HG02610 (cell line): ENCODE data around the gene FUT8.
A peak's percentile ranks its signal among the peaks of the same experiment; 100 is the strongest.

ENCODE experiments used
- ATAC-seq: cut with Tn5 transposase; IDR thresholded peaks from one replicate; pipeline ENCODE4 v1.9.1; 2021; ENCODE audit warnings: mild to moderate bottlenecking, moderate library complexity; ENCODE audit not compliant: unreplicated experiment

Gene FUT8

DNA sequence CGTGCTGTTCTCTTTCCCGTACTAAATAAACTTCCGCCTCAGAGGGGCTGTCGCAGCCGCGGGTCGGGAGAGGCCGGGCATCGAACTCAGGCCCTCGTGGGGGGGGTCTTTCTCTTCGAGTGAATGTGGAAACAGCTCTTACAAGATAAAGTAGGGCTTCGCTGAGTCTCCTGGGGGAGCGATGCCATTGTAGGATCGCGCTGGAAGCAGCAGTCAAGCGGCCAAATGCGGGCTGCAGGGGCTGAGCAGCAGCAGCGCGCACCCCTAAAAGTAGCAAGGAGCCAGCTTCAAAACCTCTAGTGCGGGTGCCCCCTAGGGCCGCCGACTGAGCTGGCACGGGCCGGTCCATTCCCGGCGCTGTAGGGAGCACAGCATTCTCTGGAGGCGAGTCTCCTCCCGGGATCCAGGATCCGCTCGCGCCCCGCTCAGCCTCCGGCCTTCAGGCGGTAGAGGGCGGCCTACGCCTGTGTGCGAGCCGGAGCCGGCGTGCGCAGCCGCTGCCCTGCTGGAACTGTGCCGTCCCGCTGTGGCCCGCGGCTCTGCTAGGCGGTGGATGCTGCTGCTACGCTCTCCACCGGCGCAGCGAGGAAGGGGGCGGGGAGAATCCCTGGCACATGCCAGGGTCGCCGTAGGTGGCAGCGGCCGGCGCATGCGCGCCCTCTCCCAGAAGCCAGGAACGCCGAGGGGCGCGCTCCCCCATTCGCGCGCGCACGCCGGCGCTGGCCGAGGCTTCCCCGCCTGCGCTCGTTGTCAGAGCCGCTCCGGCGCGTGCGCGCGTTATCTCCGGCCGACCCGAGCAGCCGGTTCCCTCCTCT lies at the start of gene FUT8:
Gene FUT8 (plus strand): TSS at position 699 of the 815 bp plus-strand sequence. CDS start 148,834 bp downstream, outside the sequence.
- ATAC-seq: peak; percentile 68

DNA sequence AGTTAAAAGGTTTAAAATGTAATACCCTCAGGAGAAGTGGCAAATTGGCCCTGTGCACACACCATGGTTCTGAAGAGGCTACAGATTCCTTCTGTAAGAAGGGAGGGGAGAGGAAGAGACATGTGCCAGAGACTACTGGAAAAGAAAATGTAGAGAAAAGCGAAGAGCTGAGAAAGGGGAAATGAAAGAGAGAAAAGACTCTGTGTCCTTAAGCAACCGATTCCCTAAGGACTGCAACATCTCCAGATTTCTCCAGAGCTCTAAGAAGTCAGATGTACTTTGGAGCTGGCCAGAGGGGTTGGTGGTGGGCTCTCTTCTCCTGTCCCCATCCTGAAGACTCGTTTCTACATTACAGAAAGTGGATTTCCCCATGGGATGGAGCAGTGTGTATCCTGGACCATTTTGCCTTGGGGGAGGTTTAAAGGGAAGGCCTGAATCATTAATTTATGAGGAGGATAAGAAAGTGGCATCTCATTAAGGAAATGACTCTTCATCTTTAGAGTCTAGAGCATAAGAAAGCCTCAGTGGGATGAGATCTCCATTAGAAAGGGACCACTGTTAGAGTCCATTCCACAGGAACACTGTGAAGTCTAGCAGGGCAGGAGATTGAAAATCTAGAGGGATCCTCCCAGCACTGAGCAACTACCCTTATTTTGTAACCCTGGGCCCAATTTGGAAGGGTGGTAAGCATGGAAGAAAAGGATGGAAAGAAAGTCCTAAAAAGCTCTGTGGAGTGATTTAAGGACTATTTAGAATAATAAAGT lies 45.5 kb upstream of the FUT8 start:
- ATAC-seq: no peak

DNA sequence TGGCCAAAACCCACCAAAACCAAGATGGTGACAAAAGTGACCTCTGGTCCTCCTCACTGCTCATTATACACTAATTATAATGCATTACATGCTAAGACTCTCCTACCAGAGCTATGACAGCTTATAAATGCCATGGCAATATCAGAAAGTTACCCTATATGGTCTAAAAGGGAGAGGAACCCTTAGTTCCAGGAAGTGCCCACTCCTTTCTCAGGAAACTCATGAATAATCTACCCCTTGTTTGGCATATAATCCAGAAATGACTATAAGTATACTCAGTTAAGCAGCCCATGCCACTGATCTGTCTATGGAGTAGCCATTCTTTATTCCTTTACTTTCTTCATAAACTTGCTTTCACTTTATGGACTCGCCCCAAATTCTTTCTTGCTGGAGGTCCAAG lies 43.0 kb upstream of the FUT8 start:
- ATAC-seq: no peak

DNA sequence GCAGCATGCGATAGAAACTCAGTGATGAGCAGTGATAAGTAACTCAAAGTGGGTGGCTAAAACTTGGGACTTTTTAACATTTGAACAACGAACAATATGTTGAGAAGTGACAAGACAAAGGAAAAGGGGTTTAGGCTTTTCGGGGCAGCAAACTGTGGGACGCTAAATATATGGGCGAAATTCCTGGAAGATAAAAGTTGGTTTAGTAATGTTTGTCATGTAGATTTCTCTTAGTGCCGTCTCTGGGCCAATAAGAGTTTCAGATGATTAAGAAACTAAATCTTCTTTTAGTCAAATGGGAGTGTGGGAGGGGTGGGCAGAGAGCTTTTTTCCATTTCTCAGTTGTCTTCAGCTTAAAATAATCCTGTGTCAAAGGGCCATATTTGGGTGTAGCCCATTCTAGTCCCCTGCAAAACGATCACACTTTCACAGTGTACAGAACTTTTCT lies 41.7 kb upstream of the FUT8 start:
- ATAC-seq: no peak

DNA sequence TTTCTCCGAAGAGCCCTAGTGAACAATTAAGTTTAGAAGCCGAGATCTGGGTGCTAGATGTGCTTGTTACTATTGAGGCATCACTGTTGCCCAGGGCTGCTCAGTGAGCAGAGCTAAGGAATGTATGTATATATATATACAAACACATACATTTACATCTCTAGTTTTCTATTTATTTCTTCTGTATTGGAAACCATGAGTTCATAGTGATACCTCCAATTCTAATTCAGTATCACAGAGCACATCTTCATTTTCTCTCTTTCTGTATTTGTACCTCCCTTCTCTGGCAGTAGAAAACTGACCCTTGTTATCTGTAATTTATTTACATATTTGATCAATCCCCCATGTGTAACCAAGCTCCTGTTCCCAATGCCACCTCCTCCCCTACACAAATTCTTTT lies 40.7 kb upstream of the FUT8 start:
- no peak for ATAC-seq

DNA sequence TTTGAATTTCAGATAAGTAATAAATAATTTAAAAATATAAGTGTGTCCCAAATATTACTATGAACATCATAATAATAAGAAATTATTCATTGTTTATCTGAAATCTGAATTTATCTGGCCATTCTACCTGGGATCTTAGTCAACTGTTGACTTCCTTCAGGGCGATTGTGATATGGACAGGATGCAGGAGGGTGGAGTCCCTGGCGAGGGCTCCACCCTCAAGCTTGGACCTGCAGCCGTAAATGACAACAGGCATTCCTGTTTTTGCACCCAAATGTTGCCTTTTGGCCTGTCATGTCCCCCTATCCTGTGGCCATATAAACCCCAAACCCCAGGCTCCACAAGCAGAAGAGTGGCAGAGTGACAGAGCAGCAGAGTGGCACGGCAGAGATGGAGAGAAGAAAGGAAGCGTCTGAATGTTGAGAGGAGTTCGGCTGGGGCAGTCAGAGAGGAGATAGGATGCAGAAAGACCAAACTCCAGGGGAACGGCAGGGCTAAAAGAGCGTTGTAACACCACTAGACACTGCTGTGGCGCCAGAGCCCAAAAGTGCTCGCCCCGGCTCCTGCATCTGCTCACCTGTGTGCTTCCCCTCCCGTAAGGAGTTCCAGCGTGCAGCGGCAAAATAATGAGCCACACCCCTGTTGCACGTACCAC lies 39.4 kb upstream of the FUT8 start:
- no peak for ATAC-seq

DNA sequence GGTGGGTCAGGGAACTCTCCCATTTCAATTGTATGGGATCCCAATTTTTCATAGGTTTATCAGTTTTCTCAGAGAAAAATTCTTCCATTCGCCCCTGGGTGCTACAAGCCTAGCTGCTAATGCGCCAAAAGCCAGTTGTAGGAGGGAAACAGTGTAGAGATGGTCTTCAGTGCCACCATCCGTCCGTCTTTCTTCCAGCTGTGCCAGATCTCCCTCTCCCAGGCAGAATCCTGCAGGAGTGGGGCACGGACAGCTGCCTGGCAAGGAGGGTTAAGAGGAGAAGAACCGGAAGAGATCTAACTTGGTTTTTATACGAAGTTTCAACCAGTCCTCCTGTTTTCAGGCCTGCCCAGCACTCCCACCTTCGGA lies 38.9 kb upstream of the FUT8 start:
- ATAC-seq: no peak

DNA sequence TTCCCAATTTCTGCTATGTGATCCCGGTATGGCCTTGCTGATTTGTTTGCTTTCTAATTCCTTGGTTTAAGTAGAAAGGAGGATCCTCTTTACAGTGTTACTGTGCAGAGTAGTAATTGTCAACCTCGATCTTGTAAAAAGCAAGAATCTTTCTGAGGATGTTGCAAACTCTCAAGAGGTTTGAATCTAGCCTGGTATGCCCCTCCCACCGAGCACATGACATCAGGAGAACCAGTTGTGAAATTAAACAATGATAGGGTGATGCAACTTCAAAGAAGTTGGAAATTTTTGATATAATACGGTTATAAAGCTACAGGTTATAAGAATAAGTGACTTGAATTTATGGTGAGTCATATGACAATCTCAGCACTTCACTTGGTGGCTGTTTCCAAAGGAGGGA lies 35.0 kb upstream of the FUT8 start:
- ATAC-seq: no peak

DNA sequence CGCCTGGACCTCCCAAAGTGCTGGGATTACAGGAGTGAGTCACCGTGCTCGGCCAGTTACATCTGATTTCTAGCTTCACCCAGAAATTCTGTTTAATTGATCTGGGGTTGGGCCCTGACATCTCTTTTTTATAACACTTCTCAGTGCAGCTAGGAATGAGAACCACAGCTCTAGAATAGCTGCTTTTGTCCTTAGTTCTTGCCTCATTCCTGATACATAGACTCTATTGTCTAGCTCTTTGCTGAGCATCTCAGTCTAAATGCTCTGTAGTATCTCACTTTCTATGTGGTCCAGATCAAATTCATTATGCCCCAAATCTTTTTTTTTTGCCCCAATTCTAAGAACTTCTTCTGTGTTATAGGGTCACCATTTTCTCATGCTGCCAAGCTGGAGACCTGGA lies 29.9 kb upstream of the FUT8 start:
- ATAC-seq: no peak

DNA sequence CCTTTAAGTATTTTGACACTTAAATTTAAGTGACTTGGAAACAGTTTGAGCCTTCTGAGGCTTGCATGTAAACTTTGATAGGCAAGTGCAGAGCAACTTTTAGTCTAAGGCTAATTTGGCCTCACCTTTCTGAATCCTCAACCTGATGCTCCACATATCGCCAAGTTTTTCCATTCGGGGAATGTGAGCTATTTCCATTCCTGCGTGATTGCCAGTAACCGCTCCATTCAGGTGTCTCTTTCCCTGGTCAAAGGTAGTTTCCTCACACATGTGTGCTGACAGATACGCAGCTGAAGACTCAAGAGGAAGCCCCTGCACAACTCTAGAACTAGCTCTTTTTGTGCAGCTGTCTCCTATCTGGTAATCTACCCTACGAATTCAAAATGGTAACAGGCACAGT lies 25.4 kb upstream of the FUT8 start:
- ATAC-seq: no peak

DNA sequence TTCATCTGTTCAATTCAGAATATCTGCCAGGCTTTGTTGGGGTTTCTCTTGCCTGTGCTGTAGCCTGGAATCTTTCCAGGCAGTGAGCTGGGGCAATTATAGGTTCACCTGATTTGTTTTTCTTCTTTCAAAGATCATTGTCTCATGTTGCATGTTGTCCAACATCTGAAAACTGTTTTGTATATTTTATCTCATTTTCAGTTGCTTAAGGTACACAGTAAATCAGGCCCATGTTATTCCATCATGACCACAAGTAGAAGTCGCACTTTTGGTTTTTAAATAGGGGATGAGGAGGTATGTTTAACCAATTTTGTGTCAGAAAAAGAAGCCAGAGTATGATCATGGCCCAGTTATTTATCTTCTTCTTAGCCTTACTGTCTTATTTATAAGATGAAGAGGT lies 24.9 kb upstream of the FUT8 start:
- no peak for ATAC-seq

DNA sequence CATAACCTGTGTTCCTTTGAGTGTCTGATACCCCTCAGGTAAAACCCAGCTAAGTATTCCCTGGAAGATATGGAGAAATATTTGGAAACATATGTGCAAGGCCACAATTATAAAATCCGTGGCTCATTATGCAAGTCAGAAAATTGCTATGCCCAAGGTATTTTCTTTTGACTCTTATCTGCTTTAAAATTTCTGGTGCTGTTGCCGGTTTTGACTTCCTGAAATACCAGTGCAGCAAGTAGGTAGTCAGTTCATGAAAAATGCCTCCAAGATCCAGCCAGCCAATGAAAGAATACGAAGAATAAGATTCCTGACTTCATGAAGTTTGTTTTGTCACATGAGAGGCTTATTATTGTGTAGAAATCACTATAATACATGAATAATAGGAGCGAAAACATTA lies 20.2 kb upstream of the FUT8 start:
- ATAC-seq: no peak

DNA sequence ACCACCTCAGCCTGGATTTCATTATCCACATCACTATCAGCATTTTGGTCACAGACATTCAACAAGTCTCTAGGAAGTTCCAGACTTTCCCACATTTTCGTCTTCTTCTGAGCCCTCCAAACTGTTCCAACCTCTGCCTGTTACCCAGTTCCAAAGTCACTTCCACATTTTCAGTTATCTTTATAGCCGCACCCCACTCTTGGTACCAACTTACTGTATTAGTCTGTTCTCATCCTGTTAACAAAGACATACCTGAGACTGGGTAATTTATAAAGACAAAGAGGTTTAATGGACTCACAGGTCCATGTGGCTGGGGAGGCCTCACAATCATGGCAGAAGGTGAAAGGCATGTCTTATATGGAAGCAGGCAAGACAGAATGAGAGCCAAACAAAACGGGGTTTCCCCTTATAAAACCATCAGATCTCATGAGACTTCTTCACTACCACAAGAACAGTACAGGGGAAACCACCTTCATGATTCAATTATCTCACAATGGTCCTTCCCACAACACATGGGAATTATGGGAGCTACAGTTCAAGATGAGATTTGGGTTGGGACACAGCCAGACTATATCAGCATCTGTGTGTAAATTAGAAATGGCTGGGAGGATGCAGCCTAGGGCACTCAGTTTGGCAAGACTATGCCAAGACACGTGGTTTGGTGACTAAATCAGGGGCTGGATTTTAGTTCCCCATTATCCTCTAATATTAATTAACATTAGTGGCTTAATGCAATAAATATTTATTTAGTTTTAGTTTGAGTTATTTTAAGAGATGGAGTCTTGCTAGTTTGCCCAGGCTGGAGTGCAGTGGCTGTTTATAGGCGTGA lies 16.2 kb upstream of the FUT8 start:
- no peak for ATAC-seq

DNA sequence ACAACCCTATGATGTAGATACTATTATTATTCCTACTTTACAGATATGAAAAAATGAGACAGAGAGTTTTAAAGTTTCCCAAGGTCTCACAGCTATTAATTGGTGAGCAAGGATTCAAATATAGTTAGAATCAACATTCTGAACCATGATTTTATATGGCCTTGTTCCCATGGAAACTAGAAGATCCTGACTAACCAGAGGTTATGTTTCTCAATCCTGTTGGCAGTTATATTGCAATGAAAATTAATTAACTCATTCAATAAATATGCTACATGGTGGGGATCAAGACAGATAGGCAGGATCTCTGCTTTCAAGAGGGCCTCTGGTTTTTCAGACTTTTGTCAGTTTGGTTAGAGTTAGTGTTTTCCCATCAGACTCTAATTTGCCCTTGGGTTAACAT lies 9.3 kb upstream of the FUT8 start:
- no peak for ATAC-seq

DNA sequence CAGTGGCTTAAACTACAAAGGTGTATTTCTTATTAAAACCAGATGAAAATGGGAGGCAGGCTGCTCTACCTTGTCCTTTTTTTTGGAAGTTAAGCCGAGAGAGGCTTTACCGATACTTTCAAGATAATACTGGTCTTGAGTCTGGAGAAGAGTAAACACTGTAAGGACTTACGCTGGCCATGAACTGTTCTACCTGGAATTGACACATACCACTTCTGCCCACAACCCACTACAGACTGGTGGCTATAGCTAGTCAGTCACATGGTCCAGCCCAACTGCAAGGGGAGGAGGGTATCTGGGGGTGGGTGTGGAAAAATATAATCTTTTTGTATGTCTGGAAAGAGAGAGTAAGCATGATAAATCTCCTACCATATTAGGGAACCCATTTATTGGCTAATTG lies 4.4 kb upstream of the FUT8 start:
- no peak for ATAC-seq

DNA sequence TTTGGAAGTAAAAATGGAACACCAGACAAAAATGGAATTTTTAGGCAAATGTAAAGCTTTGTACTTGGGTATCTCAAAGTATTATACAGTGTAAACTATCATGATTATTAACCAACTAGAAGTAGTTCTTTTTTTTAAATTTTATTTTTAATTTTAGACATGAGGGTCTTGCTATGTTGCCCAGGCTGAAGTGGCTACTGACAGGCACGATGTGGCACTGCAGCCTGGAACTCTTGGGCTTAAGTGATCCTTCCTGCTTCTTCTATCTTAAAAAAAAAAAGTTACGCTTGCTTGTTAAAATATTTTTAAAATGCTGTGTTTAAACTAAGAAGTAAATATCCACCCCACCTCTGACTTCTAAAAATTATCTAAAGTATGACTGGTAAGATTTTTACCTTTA lies 1.9 kb upstream of the FUT8 start:
- ATAC-seq: no peak

DNA sequence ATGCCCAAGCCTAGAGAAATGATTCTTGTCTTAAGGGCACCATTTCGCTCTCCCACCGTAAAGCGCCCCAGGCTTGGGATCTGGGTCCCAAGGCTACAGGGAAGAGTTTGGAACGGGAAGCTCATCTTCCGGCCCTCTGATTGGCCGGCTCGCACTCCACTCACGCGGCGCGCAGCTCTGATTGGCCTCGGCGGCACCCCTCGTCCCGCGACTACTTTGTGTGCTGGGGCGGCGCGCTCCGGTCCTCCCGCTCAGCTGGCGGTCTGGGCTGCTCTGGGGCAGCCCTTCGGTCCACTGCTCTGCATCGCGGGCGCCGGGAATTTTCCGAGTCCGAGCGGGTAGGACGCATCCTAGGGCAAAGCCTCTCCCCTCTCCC lies 886 bp upstream of the FUT8 start:
- peak; percentile 59 for ATAC-seq

DNA sequence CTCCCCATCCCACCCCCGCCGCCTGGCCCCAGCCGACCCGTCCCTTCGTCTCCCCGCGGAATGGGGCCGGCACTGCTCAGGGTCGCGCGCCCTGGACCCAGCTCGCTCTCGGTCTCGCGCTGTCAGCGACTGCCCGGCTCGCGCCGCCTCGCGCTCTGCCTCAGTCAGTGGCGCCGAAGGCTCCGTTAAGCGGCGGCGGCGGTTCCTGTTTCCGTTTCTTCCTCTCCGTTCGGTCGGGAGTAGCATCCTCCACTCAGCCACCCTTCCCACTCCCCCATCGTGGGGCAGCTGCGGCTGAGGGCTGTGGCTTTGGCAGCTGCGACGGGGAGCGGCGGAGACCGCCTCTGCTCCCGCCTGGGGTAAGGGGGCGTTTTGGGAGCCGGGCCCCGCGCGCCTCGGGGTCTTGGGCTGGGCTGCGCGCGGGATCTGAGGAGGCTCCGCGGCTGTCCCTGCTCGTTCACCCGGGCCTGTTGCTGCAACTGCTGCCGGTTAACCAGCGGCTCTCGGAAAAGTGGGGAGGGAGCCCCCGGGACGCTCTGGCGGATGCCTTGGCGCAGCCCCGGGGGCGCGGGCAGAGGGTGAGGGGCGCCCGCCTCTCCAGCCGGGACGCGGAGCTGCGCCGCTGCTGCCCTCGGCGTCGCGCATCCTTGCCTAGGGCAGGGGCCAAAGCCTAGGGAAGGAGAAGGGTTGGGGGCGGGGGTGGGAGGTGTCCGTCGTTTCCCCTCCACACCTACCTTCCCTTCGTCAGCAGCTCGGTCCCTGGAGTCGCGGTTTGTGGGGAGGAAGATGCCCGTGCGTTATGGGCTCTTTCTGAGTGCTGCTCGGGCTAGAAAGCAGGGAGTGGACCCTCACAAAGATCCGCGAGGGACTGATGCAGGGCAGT lies 567 bp downstream of the FUT8 start:
- ATAC-seq: peak; percentile 44

DNA sequence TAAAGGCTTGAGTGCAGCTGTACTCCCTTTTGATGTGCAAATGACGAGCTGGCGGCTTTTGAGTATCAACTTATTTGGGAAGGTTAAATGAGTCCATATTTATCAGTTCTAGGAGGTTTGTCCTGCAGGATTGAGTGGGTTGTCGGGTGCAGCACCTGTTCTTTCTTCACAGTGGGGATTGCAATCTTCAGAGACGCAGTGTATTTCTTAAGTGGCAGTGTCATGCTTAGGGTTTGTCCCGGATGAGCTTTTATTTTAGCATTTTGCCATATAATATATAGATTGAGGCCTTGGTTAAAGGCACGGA lies 1.2 kb downstream of the FUT8 start:
- no peak for ATAC-seq

DNA sequence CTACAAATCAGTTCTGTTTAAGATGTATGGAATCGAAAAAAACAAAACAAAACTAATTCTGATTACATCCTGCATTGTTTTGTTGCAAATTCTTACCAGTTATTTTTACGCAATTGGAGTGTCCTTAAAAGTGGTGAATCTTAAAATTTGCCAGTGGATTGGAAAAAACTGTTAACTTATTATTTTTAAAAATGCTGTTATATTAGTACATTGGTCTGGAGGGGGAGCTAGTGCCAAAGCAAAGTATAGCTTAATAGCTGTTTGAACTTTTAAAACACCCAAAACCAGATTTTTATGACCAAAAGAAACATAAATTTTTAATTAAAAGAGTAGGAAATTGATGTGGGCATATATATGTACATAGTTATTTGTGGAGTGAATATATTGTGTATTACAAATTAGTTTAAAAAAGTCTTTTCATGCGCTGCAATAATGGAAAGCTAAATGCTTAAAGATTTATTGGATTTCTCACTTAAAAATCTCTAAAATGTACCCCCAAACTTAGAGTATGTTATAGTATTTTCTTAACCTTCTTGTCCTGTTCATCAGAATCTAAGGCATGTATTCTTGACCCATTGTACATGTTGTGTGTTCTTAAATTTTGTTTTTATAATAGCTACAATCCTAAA lies 2.5 kb downstream of the FUT8 start:
- no peak for ATAC-seq
